Panc1 (cell line): ENCODE measurements around the gene FTSJ1.

Source experiments
- REST ChIP-seq, 2 experiments: IDR thresholded peaks; 2 replicates each; pipeline ENCODE4 v1.6.1; 2011 to 2012; ENCODE audit warnings: low read depth in 2 of 2, control low read depth in 1 of 2, low read length in 1 of 2, mild to moderate bottlenecking in 1 of 2, moderate library complexity in 1 of 2; ENCODE audit not compliant: insufficient read depth in 1 of 2
- SIN3A ChIP-seq: IDR thresholded peaks from 2 replicates; pipeline ENCODE4 v1.6.1; 2012; ENCODE audit warnings: low read depth, mild to moderate bottlenecking, low read length, moderate library complexity, borderline replicate concordance; ENCODE audit not compliant: insufficient read depth
- TF ChIP-seq, protein P1 (sequence below): fragments of 450-650 bp; IDR thresholded peaks from 2 replicates; pipeline ENCODE4 v1.5.1; 2017; ENCODE audit warnings: mild to moderate bottlenecking

- TF ChIP-seq, protein P1, sequence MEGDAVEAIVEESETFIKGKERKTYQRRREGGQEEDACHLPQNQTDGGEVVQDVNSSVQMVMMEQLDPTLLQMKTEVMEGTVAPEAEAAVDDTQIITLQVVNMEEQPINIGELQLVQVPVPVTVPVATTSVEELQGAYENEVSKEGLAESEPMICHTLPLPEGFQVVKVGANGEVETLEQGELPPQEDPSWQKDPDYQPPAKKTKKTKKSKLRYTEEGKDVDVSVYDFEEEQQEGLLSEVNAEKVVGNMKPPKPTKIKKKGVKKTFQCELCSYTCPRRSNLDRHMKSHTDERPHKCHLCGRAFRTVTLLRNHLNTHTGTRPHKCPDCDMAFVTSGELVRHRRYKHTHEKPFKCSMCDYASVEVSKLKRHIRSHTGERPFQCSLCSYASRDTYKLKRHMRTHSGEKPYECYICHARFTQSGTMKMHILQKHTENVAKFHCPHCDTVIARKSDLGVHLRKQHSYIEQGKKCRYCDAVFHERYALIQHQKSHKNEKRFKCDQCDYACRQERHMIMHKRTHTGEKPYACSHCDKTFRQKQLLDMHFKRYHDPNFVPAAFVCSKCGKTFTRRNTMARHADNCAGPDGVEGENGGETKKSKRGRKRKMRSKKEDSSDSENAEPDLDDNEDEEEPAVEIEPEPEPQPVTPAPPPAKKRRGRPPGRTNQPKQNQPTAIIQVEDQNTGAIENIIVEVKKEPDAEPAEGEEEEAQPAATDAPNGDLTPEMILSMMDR, result no peak
- TF ChIP-seq REST (IDR thresholded peaks at IDR 0.05; ENCODE audit: insufficient read depth in 1 of 2, low read depth in 2 of 2, low read length in 1 of 2) (no peak), SIN3A (no peak)
These were observed 15.4 kb upstream of the FTSJ1 start for GRCh38 chrX:48460606-48461005.
